Large intestine (tissue), 3 donors: ENCODE results near the gene PLPPR4. TPM values are rescaled to one million over a fixed set of nuclear protein-coding genes. Genes with fewer than 3 reads are reported as not detected.

Experiments
- DNase-seq, 2 donors: peaks; one replicate each; pipeline versions ENCODE4 v3.0.0 to v3.0.0-alpha.2; 2013
- H3K27ac ChIP-seq: one replicate; pipeline ENCODE4 v1.5.1; 2013; ENCODE audit warnings: low read length
- H3K27me3 ChIP-seq: 2 replicates; pipeline ENCODE4 v1.6.1; 2013; ENCODE audit warnings: low read length; ENCODE audit not compliant: control insufficient read depth, insufficient read depth
- H3K36me3 ChIP-seq: 2 replicates; pipeline ENCODE4 v1.6.1; 2013; ENCODE audit warnings: low read length; ENCODE audit not compliant: control insufficient read depth, insufficient read depth
- H3K4me1 ChIP-seq: one replicate; pipeline ENCODE4 v1.6.1; 2013; ENCODE audit warnings: low read length; ENCODE audit not compliant: control insufficient read depth, insufficient read depth
- H3K4me3 ChIP-seq: one replicate; pipeline ENCODE4 v1.5.1; 2013; ENCODE audit warnings: low read length
- H3K9me3 ChIP-seq: one replicate; pipeline ENCODE4 v1.6.1; 2013; ENCODE audit warnings: mild to moderate bottlenecking, low read depth, low read length, moderate library complexity; ENCODE audit not compliant: control insufficient read depth
- WGBS: methylation state at CpG from one replicate; pipeline ENCODE4 v1.1.5; 2013; ENCODE audit warnings: low lambda C conversion rate; ENCODE audit not compliant: insufficient coverage; 5-methylcytosine and 5-hydroxymethylcytosine counted together
- polyA plus RNA-seq: library from polyadenylated mRNA; unstranded; fragments of 120-200 nt; gene quantifications from one replicate; pipeline ENCODE4 v1.2.1, GENCODE V29; 2013

PLPPR4 gene
- polyA plus RNA-seq, 1 donor, result 1.5 TPM

- no CpG with 5 or more reads among the region's 2 CpGs for WGBS
- DNase-seq, result no peak
- no peaks in the 10 kb centered on the region for H3K4me1 ChIP-seq
- no peaks in the 10 kb centered on the region for H3K27me3 ChIP-seq
- H3K36me3 ChIP-seq, result no peaks in the 10 kb centered on the region
- no peaks in the 10 kb centered on the region for H3K9me3 ChIP-seq
- no peak overlapping the region for H3K4me3 ChIP-seq
- H3K27ac ChIP-seq, result no peak overlapping the region
Measured at GRCh38 chr1:99331636-99332035, 67.3 kb downstream of the PLPPR4 start.

- no peak overlapping the region for H3K27ac ChIP-seq
- no CpG with 5 or more reads among the region's 1 CpG for WGBS
- no peaks in the 10 kb centered on the region for H3K4me1 ChIP-seq
- no peaks in the 10 kb centered on the region for H3K36me3 ChIP-seq
- H3K27me3 ChIP-seq, result no peaks in the 10 kb centered on the region
- no peak for DNase-seq
- no peaks in the 10 kb centered on the region for H3K9me3 ChIP-seq
- no peak overlapping the region for H3K4me3 ChIP-seq
Measured at GRCh38 chr1:99332561-99332960, 68.3 kb downstream of the PLPPR4 start.

- Histone ChIP-seq H3K4me3 (no peak overlapping the region), H3K9me3 (no peaks in the 10 kb centered on the region), H3K27ac (no peak overlapping the region), H3K4me1 (no peaks in the 10 kb centered on the region), H3K36me3 (no peaks in the 10 kb centered on the region), H3K27me3 (no peaks in the 10 kb centered on the region)
- 94% methylated on average over 4 of the region's 5 CpGs for WGBS
- DNase-seq, result no peak
Measured at GRCh38 chr1:99334991-99335390, 70.7 kb downstream of the PLPPR4 start.

GRCh38 chr1:99347041-99347684 lies 82.9 kb downstream of the PLPPR4 start:
- WGBS, result no CpG with 5 or more reads among the region's 2 CpGs

GRCh38 chr1:99348397-99349132 lies 84.3 kb downstream of the PLPPR4 start:
- WGBS, result 100% methylated on average over 2 of the region's 5 CpGs
- H3K27ac ChIP-seq, result no peak overlapping the region
- H3K36me3 ChIP-seq, result no peaks in the 10 kb centered on the region
- no peak overlapping the region for H3K4me3 ChIP-seq
- no peaks in the 10 kb centered on the region for H3K4me1 ChIP-seq
- DNase-seq, result no peak
- H3K27me3 ChIP-seq, result no peaks in the 10 kb centered on the region
- no peaks in the 10 kb centered on the region for H3K9me3 ChIP-seq

More at GRCh38 chr1:99347041-99347684, 82.9 kb downstream of the PLPPR4 start:
- H3K4me3 ChIP-seq, result no peak overlapping the region
- H3K36me3 ChIP-seq, result no peaks in the 10 kb centered on the region
- H3K27ac ChIP-seq, result no peak overlapping the region
- no peaks in the 10 kb centered on the region for H3K9me3 ChIP-seq
- no peak for DNase-seq
- H3K4me1 ChIP-seq, result no peaks in the 10 kb centered on the region
- H3K27me3 ChIP-seq, result no peaks in the 10 kb centered on the region

GRCh38 chr1:99352821-99353220 lies 88.5 kb downstream of the PLPPR4 start:
- WGBS, result no CpG with 5 or more reads among the region's 2 CpGs
- Histone ChIP-seq H3K27ac (no peak overlapping the region), H3K9me3 (no peaks in the 10 kb centered on the region), H3K4me1 (no peaks in the 10 kb centered on the region), H3K36me3 (no peaks in the 10 kb centered on the region), H3K27me3 (no peaks in the 10 kb centered on the region), H3K4me3 (no peak overlapping the region)
- no peak for DNase-seq

- H3K27ac ChIP-seq, result no peak overlapping the region
- no peaks in the 10 kb centered on the region for H3K27me3 ChIP-seq
- no peaks in the 10 kb centered on the region for H3K9me3 ChIP-seq
- no peak overlapping the region for H3K4me3 ChIP-seq
- H3K4me1 ChIP-seq, result no peaks in the 10 kb centered on the region
- no peak for DNase-seq
- no peaks in the 10 kb centered on the region for H3K36me3 ChIP-seq
Measured at GRCh38 chr1:99358770-99359169, 94.5 kb downstream of the PLPPR4 start.
